H9 (cell line): ENCODE measurements around the gene ZNF383. TPM values are rescaled to one million over a fixed set of nuclear protein-coding genes. Genes with fewer than 3 reads are reported as not detected.
A peak's percentile ranks its signal among the peaks of the same experiment; 100 is the strongest.
"Not testable (repeated sequence)": the region's sequence is repeated elsewhere in the genome, so short reads cannot be mapped to it uniquely, and the experiment has no call there.

Experiments
- DNase-seq: peaks from one replicate; pipeline ENCODE4 v3.0.0-alpha.2; 2017
- H2AFZ ChIP-seq: one replicate; pipeline ENCODE4 v1.6.1; 2013; ENCODE audit warnings: mild to moderate bottlenecking, low read length, control low read depth, moderate library complexity
- H2AK5ac ChIP-seq: 2 replicates; pipeline ENCODE4 v1.6.1; 2013; ENCODE audit warnings: low read length, control low read depth, mixed read lengths; ENCODE audit not compliant: insufficient read length
- H2BK120ac ChIP-seq: one replicate; pipeline ENCODE4 v1.6.1; 2013; ENCODE audit warnings: low read depth, mild to moderate bottlenecking, low read length, control low read depth, inconsistent platforms; ENCODE audit not compliant: poor library complexity, severe bottlenecking
- H2BK12ac ChIP-seq: 2 replicates; pipeline ENCODE4 v1.6.1; 2013; ENCODE audit warnings: low read length, control low read depth, mixed read lengths, low read depth; ENCODE audit not compliant: insufficient read length
- H2BK15ac ChIP-seq: 2 replicates; pipeline ENCODE4 v1.6.1; 2013; ENCODE audit warnings: low read depth, low read length, control low read depth
- H2BK20ac ChIP-seq: one replicate; pipeline ENCODE4 v1.6.1; 2013; ENCODE audit warnings: low read depth, mild to moderate bottlenecking, low read length, control low read depth, inconsistent platforms; ENCODE audit not compliant: poor library complexity, severe bottlenecking
- H2BK5ac ChIP-seq: 2 replicates; pipeline ENCODE4 v1.6.1; 2013; ENCODE audit warnings: low read length, control low read depth, mixed read lengths; ENCODE audit not compliant: insufficient read length
- H3K14ac ChIP-seq: 2 replicates; pipeline ENCODE4 v1.6.1; 2013; ENCODE audit warnings: low read length, control low read depth; ENCODE audit not compliant: insufficient read depth
- H3K18ac ChIP-seq: 2 replicates; pipeline ENCODE4 v1.6.1; 2013; ENCODE audit warnings: low read depth, mild to moderate bottlenecking, mixed read lengths, low read length, control low read depth; ENCODE audit not compliant: insufficient read length
- H3K23ac ChIP-seq: 2 replicates; pipeline ENCODE4 v1.6.1; 2013; ENCODE audit warnings: low read length, control low read depth, mixed read lengths, low read depth; ENCODE audit not compliant: insufficient read length
- H3K23me2 ChIP-seq: 2 replicates; pipeline ENCODE4 v1.6.1; 2013; ENCODE audit warnings: low read depth, mild to moderate bottlenecking, mixed read lengths, low read length, control low read depth; ENCODE audit not compliant: insufficient read length, poor library complexity, severe bottlenecking
- H3K27ac ChIP-seq: 2 replicates; pipeline ENCODE4 v1.5.1; 2013; ENCODE audit warnings: low read length, control low read depth, mixed read lengths, low read depth; ENCODE audit not compliant: insufficient read length
- H3K27me3 ChIP-seq: 2 replicates; pipeline ENCODE4 v1.6.1; 2013; ENCODE audit warnings: low read length, control low read depth, inconsistent platforms; ENCODE audit not compliant: insufficient read depth
- H3K4ac ChIP-seq: 2 replicates; pipeline ENCODE4 v1.6.1; 2013; ENCODE audit warnings: low read depth, mild to moderate bottlenecking, control low read depth, inconsistent platforms, low read length, moderate library complexity
- H3K4me1 ChIP-seq: 2 replicates; pipeline ENCODE4 v1.6.1; 2013; ENCODE audit warnings: low read length, control low read depth, inconsistent platforms; ENCODE audit not compliant: insufficient read depth
- H3K4me2 ChIP-seq: 2 replicates; pipeline ENCODE4 v1.6.1; 2013; ENCODE audit warnings: low read length, control low read depth, mixed read lengths; ENCODE audit not compliant: insufficient read length, insufficient read depth
- H3K56ac ChIP-seq: 2 replicates; pipeline ENCODE4 v1.6.1; 2013; ENCODE audit warnings: low read depth, mild to moderate bottlenecking, mixed read lengths, low read length, control low read depth; ENCODE audit not compliant: insufficient read length
- H3K79me1 ChIP-seq: 2 replicates; pipeline ENCODE4 v1.6.1; 2013; ENCODE audit warnings: low read depth, mild to moderate bottlenecking, moderate library complexity, low read length, control low read depth, inconsistent platforms; ENCODE audit not compliant: insufficient read depth, poor library complexity, severe bottlenecking
- H3K79me2 ChIP-seq: 2 replicates; pipeline ENCODE4 v1.6.1; 2013; ENCODE audit warnings: low read length, control low read depth, inconsistent platforms; ENCODE audit not compliant: insufficient read depth
- H3K9ac ChIP-seq: 2 replicates; pipeline ENCODE4 v1.6.1; 2013; ENCODE audit warnings: low read length, control low read depth, mixed read lengths; ENCODE audit not compliant: insufficient read length; ENCODE audit errors: extremely low read depth
- H3K9me3 ChIP-seq: one replicate; pipeline ENCODE4 v1.6.1; 2013; ENCODE audit warnings: low read depth, low read length, inconsistent platforms; ENCODE audit not compliant: control insufficient read depth
- H3T11ph ChIP-seq: one replicate; pipeline ENCODE4 v1.6.1; 2013; ENCODE audit warnings: mild to moderate bottlenecking, low read length, control low read depth, inconsistent platforms
- H4K20me1 ChIP-seq: one replicate; pipeline ENCODE4 v1.6.1; 2013; ENCODE audit not compliant: control insufficient read depth, insufficient read length, insufficient read depth
- H4K5ac ChIP-seq: 2 replicates; pipeline ENCODE4 v1.6.1; 2013; ENCODE audit warnings: low read depth, mild to moderate bottlenecking, mixed read lengths, low read length, control low read depth; ENCODE audit not compliant: insufficient read length
- H4K8ac ChIP-seq: replicated peaks from 2 replicates; pipeline ENCODE4 v1.6.1; 2013; ENCODE audit warnings: low read length, control low read depth, mixed read lengths, low read depth; ENCODE audit not compliant: insufficient read length
- H4K91ac ChIP-seq: 2 replicates; pipeline ENCODE4 v1.6.1; 2013; ENCODE audit warnings: low read depth, mild to moderate bottlenecking, moderate library complexity, mixed read lengths, low read length, control low read depth; ENCODE audit not compliant: insufficient read length
- H3K27ac Mint-ChIP-seq, 3 experiments: 2 replicates in 2 of 3; 3 replicates in 1 of 3; pipeline ENCODE4 v1.8.0; 2020 to 2021; ENCODE audit warnings: mixed read lengths in 3 of 3, mild to moderate bottlenecking in 1 of 3, moderate library complexity in 1 of 3
- H3K27me3 Mint-ChIP-seq: 2 replicates; pipeline ENCODE4 v1.8.0; 2021; ENCODE audit warnings: low read depth, mild to moderate bottlenecking, moderate library complexity, mixed read lengths
- H3K36me3 Mint-ChIP-seq, 3 experiments: 2 replicates in 2 of 3; 3 replicates in 1 of 3; pipeline ENCODE4 v1.8.0; 2020 to 2021; ENCODE audit warnings: low read depth in 3 of 3, mixed read lengths in 3 of 3; ENCODE audit not compliant: insufficient read depth in 1 of 3
- H3K4me1 Mint-ChIP-seq, 2 experiments: 2 replicates each; pipeline ENCODE4 v1.8.0; 2020; ENCODE audit warnings: mixed read lengths in 2 of 2
- H3K4me3 Mint-ChIP-seq, 2 experiments: 2 replicates in 1 of 2; 3 replicates in 1 of 2; pipeline ENCODE4 v1.8.0; 2020 to 2021; ENCODE audit warnings: mild to moderate bottlenecking in 2 of 2, mixed read lengths in 2 of 2, moderate library complexity in 1 of 2
- H3K9me3 Mint-ChIP-seq, 2 experiments: 2 replicates in 1 of 2; 3 replicates in 1 of 2; pipeline ENCODE4 v1.8.0; 2020; ENCODE audit warnings: mild to moderate bottlenecking in 2 of 2, mixed read lengths in 2 of 2, moderate library complexity in 1 of 2
- WGBS: extraction: QIAGEN DNeasy Blood & Tissue Kit; methylation state at CpG from one replicate; pipeline ENCODE4 v1.1.7; 2013; ENCODE audit warnings: missing lambda C conversion rate, low lambda C conversion rate, mixed read lengths; ENCODE audit not compliant: insufficient read length; ENCODE audit errors: extremely low coverage; 5-methylcytosine and 5-hydroxymethylcytosine counted together
- total RNA-seq: library from RNA; stranded (reverse); gene quantifications from 2 replicates; pipeline ENCODE4 v1.2.1, GENCODE V29; 2021

Gene ZNF383
- total RNA-seq, 1 experiment from 2014 or later = 5.7 TPM

DNA sequence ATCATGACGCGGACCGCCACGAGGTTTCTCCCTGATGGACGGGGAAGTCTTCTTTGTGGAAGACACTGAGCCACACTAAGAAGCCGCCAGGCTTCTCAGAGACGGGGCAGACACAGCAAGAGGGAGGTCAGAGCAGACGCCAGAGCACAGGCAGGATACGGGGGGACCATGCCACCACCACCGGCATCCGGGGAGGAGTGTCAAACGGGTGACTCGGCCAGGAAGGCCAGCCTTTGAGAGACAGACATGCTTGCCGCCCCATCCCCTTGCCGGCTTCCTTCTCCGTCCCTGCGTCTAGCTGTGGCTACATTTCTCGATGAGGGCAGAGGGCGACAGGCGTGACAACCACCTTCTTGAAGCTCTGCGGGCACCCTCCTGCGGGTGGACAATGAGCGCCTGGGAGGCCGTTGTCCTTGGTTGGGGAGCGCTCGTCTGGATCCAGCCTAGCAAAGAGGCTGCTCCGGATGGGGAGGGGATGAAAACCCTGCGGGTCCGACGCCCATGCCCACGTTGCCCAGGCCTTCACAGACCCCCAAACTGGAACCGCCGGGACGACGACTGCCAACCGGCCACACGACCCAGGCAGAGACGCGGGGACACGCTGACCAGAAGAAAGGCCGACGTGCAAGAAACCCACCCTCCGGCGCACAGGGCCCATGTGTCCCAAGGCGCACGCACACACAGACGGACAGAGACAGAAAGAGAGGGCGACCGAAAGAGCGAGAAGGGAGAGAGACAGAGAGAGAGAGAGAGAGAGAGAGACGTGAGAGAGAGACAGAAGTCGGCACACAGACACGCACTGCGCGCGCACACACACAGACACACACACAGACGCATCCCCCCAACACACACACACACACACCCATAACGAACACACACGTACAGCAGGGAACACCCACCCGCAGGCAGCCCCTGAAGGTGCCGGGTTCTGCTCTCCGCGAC lies 75.3 kb downstream of the ZNF383 start:
- H3K79me1 ChIP-seq, H3K23me2 ChIP-seq, H3K27ac ChIP-seq, H3K14ac ChIP-seq, H2BK20ac ChIP-seq, H4K5ac ChIP-seq, H3K56ac ChIP-seq, H3K4ac ChIP-seq, H3T11ph ChIP-seq, H3K9me3 Mint-ChIP-seq, H3K27me3 Mint-ChIP-seq, H3K4me1 Mint-ChIP-seq, H3K9ac ChIP-seq, H2AK5ac ChIP-seq, H3K79me2 ChIP-seq, H3K23ac ChIP-seq, H3K27me3 ChIP-seq, H4K8ac ChIP-seq, H2BK5ac ChIP-seq, H2BK12ac ChIP-seq, DNase-seq, H3K18ac ChIP-seq, H4K20me1 ChIP-seq, H2BK15ac ChIP-seq, H4K91ac ChIP-seq, H3K36me3 Mint-ChIP-seq, H3K4me2 ChIP-seq, H2BK120ac ChIP-seq, H2AFZ ChIP-seq, H3K4me3 Mint-ChIP-seq, H3K4me1 ChIP-seq, H3K9me3 ChIP-seq: not testable (repeated sequence)
- WGBS = 100% methylated on average over 3 of the region's 63 CpGs
- peak overlapping the region in 1 of 3 experiments; percentile 5; a peak in 1 of 7 replicates for H3K27ac Mint-ChIP-seq

DNA sequence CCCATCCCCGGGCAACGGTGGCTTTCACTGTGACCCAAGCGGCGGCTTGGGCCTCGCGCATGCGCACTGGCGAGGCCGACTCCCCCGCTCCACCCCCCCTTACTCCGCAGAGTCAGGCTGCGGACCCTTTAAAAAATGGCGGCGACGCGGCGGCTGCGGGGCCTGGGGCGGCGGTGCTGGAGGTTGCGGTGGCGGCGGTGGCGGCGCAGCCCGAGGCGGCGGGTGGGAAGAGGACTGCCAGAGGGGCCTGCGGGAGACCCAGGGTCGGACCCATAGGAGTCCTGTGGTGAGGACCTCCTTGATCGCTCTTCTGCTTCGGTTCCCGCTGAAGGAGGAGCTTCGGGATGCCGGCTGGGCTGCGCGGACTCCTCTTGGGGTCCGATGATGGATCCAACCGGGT lies 76.2 kb downstream of the ZNF383 start:
- DNase-seq, H2BK120ac ChIP-seq, H4K91ac ChIP-seq, H2BK20ac ChIP-seq, H3K36me3 Mint-ChIP-seq, H3K27me3 Mint-ChIP-seq, H3K4me1 ChIP-seq, H4K8ac ChIP-seq, H3K56ac ChIP-seq, H2AFZ ChIP-seq, H2AK5ac ChIP-seq, H4K5ac ChIP-seq, H3K18ac ChIP-seq, H3K27ac Mint-ChIP-seq, H3K4me1 Mint-ChIP-seq, H2BK5ac ChIP-seq, H3T11ph ChIP-seq, H3K4me2 ChIP-seq, H3K23me2 ChIP-seq, H3K9me3 ChIP-seq, H4K20me1 ChIP-seq, H3K9me3 Mint-ChIP-seq, H2BK12ac ChIP-seq, H3K4ac ChIP-seq, H3K4me3 Mint-ChIP-seq, H3K27ac ChIP-seq, H3K14ac ChIP-seq, H3K27me3 ChIP-seq, H3K23ac ChIP-seq, H2BK15ac ChIP-seq, H3K79me2 ChIP-seq, H3K79me1 ChIP-seq, H3K9ac ChIP-seq: not testable (repeated sequence)
- no CpG with 5 or more reads among the region's 39 CpGs for WGBS
